ENCODE measurements around the gene CTNNA3.

GRCh38 chr10:66842371-66842770 is 853.6 kb downstream of the CTNNA3 start:
- TF ChIP-seq CTCF (IDR thresholded peaks at IDR 0.05), result no peak
- TF ChIP-seq POLR2A (IDR thresholded peaks at IDR 0.05), result no peak
- no peak for TF ChIP-seq EP300 (IDR thresholded peaks at IDR 0.05)
- no peak for TF ChIP-seq POLR2AphosphoS5 (IDR thresholded peaks at IDR 0.05)
